ENCODE measurements around the gene TBCC. TPM values are rescaled to one million over a fixed set of nuclear protein-coding genes. Genes with fewer than 3 reads are reported as not detected.

TBCC gene
- total and polyA plus RNA-seq, 2 of the 13 experiments (the other 11 are each of a cell fraction or from before 2014, with no cell fraction given) = 14.8 to 36.1 TPM

DNA sequence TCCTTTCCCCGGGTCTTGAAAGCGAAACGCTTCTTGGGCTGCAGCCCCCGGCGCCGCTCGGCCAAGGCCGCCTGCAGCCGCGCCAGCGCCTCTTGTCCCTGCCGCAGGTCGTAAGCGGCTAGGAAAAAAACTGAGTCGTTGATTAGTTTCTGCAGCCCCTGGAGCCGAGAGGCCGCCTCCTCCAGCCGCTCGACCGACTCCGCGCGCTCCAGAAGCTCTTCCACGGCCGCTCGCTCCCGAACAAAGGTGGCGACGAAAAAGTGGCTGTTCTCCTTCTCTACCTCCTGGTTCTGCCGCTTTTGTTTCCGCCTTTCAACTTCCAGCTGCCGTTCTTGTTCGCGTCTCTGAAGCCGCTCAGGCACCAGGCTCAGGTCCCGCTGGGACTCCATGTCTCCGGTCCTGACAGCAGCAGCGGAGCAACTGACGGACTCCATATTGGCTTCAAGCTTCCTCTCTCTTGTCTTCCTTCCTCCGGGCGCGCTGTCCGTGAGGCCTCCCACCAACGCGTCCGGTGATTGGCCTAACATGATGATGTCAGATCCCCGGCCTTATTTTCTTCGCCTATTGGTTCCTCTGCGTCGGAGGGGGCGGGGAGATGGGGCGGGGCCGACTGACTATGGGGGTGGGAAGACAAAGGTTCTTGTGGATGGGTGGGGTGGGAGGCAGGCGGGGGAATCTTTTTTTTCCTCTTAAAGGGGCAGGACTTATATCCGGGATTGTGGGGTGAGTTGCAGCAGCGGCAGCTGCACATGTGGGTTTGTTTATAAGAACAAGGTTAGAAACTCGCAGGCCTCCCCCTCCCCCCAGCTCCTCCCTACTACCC lies at the start of gene TBCC (continued):
- TF ChIP-seq, protein P1, sequence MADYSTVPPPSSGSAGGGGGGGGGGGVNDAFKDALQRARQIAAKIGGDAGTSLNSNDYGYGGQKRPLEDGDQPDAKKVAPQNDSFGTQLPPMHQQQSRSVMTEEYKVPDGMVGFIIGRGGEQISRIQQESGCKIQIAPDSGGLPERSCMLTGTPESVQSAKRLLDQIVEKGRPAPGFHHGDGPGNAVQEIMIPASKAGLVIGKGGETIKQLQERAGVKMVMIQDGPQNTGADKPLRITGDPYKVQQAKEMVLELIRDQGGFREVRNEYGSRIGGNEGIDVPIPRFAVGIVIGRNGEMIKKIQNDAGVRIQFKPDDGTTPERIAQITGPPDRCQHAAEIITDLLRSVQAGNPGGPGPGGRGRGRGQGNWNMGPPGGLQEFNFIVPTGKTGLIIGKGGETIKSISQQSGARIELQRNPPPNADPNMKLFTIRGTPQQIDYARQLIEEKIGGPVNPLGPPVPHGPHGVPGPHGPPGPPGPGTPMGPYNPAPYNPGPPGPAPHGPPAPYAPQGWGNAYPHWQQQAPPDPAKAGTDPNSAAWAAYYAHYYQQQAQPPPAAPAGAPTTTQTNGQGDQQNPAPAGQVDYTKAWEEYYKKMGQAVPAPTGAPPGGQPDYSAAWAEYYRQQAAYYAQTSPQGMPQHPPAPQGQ (CRISPR knock-in tag; IDR thresholded peaks at IDR 0.05; ENCODE audit: borderline replicate concordance) = no peak; the same call in 1 of the 2 replicates
- TF ChIP-seq ZNF644 (CRISPR knock-in tag; IDR thresholded peaks at IDR 0.05; ENCODE audit: low read depth) (no peak), SAFB2 (CRISPR knock-in tag; IDR thresholded peaks at IDR 0.05; ENCODE audit: borderline replicate concordance, low read depth) (no peak), ZNF772 (CRISPR knock-in tag; IDR thresholded peaks at IDR 0.05) (peak; percentile 28; the same call in 1 of the 2 replicates), ZBTB3 (CRISPR knock-in tag; IDR thresholded peaks at IDR 0.05; ENCODE audit: borderline replicate concordance, low read depth) (no peak; the same call in 1 of the 2 replicates), NFE2L1 (CRISPR knock-in tag; IDR thresholded peaks at IDR 0.05; ENCODE audit: borderline replicate concordance) (no peak), THYN1 (CRISPR knock-in tag; IDR thresholded peaks at IDR 0.05; ENCODE audit: borderline replicate concordance, low read depth) (no peak), ZNF780A (CRISPR knock-in tag; IDR thresholded peaks at IDR 0.05) (0 out of 2 replicates have a peak, but pooled peaks have one; percentile 15), RNF2 (conservative IDR thresholded peaks at IDR 0.05; ENCODE audit: low read depth) (no peak), KDM2A (CRISPR knock-in tag; IDR thresholded peaks at IDR 0.05; ENCODE audit: borderline replicate concordance, low read depth) (peak; percentile 88), HNF4A (CRISPR knock-in tag; IDR thresholded peaks at IDR 0.05) (peak; percentile 9; the same call in 1 of the 2 replicates), HOXD1 (CRISPR knock-in tag; IDR thresholded peaks at IDR 0.05) (peak; percentile 94), IRX3 (CRISPR knock-in tag; IDR thresholded peaks at IDR 0.05; ENCODE audit: borderline replicate concordance, low read depth) (0 out of 2 replicates have a peak, but pooled peaks have one; percentile 50), SNAPC2 (CRISPR knock-in tag; IDR thresholded peaks at IDR 0.05) (peak; percentile 25; the same call in 1 of the 2 replicates), KLF15 (CRISPR knock-in tag; IDR thresholded peaks at IDR 0.05; ENCODE audit: borderline replicate concordance) (no peak), MAF1 (CRISPR knock-in tag; IDR thresholded peaks at IDR 0.05; ENCODE audit: borderline replicate concordance) (no peak), ZNF20 (CRISPR knock-in tag; IDR thresholded peaks at IDR 0.05) (peak; percentile 28; the same call in 1 of the 2 replicates), ZSCAN25 (CRISPR knock-in tag; IDR thresholded peaks at IDR 0.05) (0 out of 2 replicates have a peak, but pooled peaks have one; percentile 29), MZF1 (CRISPR knock-in tag; IDR thresholded peaks at IDR 0.05; ENCODE audit: borderline replicate concordance) (no peak), HOXA5 (CRISPR knock-in tag; IDR thresholded peaks at IDR 0.05) (peak; percentile 24; the same call in 1 of the 2 replicates), TBL1XR1 (IDR thresholded peaks at IDR 0.05; ENCODE audit: borderline replicate concordance, low read length, partially characterized antibody) (peak; percentile 54)
- TF ChIP-seq, protein P2, sequence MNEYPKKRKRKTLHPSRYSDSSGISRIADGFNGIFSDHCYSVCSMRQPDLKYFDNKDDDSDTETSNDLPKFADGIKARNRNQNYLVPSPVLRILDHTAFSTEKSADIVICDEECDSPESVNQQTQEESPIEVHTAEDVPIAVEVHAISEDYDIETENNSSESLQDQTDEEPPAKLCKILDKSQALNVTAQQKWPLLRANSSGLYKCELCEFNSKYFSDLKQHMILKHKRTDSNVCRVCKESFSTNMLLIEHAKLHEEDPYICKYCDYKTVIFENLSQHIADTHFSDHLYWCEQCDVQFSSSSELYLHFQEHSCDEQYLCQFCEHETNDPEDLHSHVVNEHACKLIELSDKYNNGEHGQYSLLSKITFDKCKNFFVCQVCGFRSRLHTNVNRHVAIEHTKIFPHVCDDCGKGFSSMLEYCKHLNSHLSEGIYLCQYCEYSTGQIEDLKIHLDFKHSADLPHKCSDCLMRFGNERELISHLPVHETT (CRISPR knock-in tag; conservative IDR thresholded peaks at IDR 0.05) = no peak; the same call in 1 of the 2 replicates
- TF ChIP-seq, protein P3, sequence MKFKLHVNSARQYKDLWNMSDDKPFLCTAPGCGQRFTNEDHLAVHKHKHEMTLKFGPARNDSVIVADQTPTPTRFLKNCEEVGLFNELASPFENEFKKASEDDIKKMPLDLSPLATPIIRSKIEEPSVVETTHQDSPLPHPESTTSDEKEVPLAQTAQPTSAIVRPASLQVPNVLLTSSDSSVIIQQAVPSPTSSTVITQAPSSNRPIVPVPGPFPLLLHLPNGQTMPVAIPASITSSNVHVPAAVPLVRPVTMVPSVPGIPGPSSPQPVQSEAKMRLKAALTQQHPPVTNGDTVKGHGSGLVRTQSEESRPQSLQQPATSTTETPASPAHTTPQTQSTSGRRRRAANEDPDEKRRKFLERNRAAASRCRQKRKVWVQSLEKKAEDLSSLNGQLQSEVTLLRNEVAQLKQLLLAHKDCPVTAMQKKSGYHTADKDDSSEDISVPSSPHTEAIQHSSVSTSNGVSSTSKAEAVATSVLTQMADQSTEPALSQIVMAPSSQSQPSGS (CRISPR knock-in tag; IDR thresholded peaks at IDR 0.05) = peak; percentile 84; the same call in 1 of the 2 replicates
